Gastroesophageal sphincter (tissue), 3 donors: ENCODE measurements around the gene ROPN1L.

Experiments
- CTCF ChIP-seq, 4 experiments: fragments of 200-600 bp in 2 of 4; fragments of 450-650 bp in 2 of 4; sonication (generic) in 1 of 4; IDR thresholded peaks; one replicate each; pipeline ENCODE4 v1.5.1; 2017 to 2019; ENCODE audit warnings: antibody characterized with exemption in 4 of 4, mild to moderate bottlenecking in 2 of 4, moderate library complexity in 2 of 4
- EP300 ChIP-seq: sonication (generic); formaldehyde crosslinking; IDR thresholded peaks from one replicate; pipeline ENCODE4 v1.6.1; 2017; ENCODE audit warnings: antibody characterized with exemption, mild to moderate bottlenecking
- POLR2A ChIP-seq, 2 donors: fragments of 450-650 bp; IDR thresholded peaks; one replicate each; pipeline ENCODE4 v1.6.1; 2017; ENCODE audit warnings: antibody characterized with exemption in 2 of 2, mild to moderate bottlenecking in 2 of 2, moderate library complexity in 1 of 2
- POLR2AphosphoS5 ChIP-seq: sonication (generic); formaldehyde crosslinking; IDR thresholded peaks from one replicate; pipeline ENCODE4 v1.6.1; 2017; ENCODE audit warnings: antibody characterized with exemption

- TF ChIP-seq POLR2AphosphoS5 (no peak), CTCF (IDR thresholded peaks at IDR 0.05) (no peak), EP300 (no peak), POLR2A (IDR thresholded peaks at IDR 0.05) (no peak)
Measured at GRCh38 chr5:10503997-10504793, 62.5 kb downstream of the ROPN1L start.
